HCT116 (cell line): Measurements from ENCODE around the gene IFI16. TPM values are rescaled to one million over a fixed set of nuclear protein-coding genes. Genes with fewer than 3 reads are reported as not detected.
"Not testable (repeated sequence)": the region's sequence is repeated elsewhere in the genome, so short reads cannot be mapped to it uniquely, and the experiment has no call there.

Experiments used
- ATAC-seq: fragments of 200-7000 bp; cut with Tn5 transposase; 2 replicates; pipeline ENCODE4 v1.9.1; 2020; ENCODE audit warnings: mild to moderate bottlenecking, moderate library complexity
- BruUV-seq: library from RNA; stranded (reverse); fragments of 400-500 nt; replicated peaks from 2 replicates; lab custom pipeline; 2021; lab: Mats Ljungman, UMichigan
- CTCF ChIA-PET: fragments of 300-600 bp; sonication (Branson Sonifier 250); formaldehyde crosslinking; loops from one replicate; lab custom pipeline; 2021; ENCODE audit warnings: antibody characterized with exemption; lab: Charles Lee
- POLR2A ChIA-PET: fragments of 300-600, 350-600 bp; sonication (Branson Sonifier 250); formaldehyde crosslinking; loops from one replicate; lab custom pipeline; 2021; ENCODE audit warnings: antibody characterized with exemption; lab: Charles Lee
- RAD21 ChIA-PET, 2 experiments: fragments of 300-600 bp; sonication (Branson Sonifier 250); formaldehyde crosslinking; loops; one replicate each; lab custom pipeline; 2023; ENCODE audit warnings: low total read pairs in 2 of 2; ENCODE audit not compliant: uncharacterized antibody in 2 of 2, unreplicated experiment in 2 of 2, low non-redundant PET in 1 of 2; lab: Charles Lee
- DNase-seq: peaks from one replicate; pipeline ENCODE4 v3.0.0-alpha.2; 2010; ENCODE audit warnings: low read depth, low spot score
- H2AFZ ChIP-seq: fragments of 200-600 bp; shearing (Covaris generic), sonication (generic); 2 replicates; pipeline ENCODE4 v1.6.1; 2017; ENCODE audit warnings: low read depth, mixed run types, mixed read lengths, antibody characterized with exemption, low read length; ENCODE audit not compliant: poor library complexity, severe bottlenecking
- H3K27ac ChIP-seq: 2 replicates; pipeline ENCODE4 v1.5.1; 2012; ENCODE audit warnings: low read depth, low read length
- H3K27me3 ChIP-seq: fragments of 200-600 bp; sonication (generic); 2 replicates; pipeline ENCODE4 v1.6.1; 2016; ENCODE audit warnings: mixed run types, low read length, mixed read lengths; ENCODE audit not compliant: insufficient read depth
- H3K36me3 ChIP-seq, 2 experiments: fragments of 200-500 bp in 1 of 2; fragments of 200-600 bp in 1 of 2; sonication (Bioruptor generic) in 1 of 2; sonication (generic) in 1 of 2; 2 replicates each; pipeline versions ENCODE4 v1.5.1 to v1.6.1; 2014 to 2016; ENCODE audit warnings: low read length in 2 of 2, inconsistent platforms in 1 of 2, mixed read lengths in 1 of 2, mixed run types in 1 of 2; ENCODE audit not compliant: insufficient read depth in 2 of 2, control insufficient read depth in 1 of 2
- H3K4me1 ChIP-seq, 2 experiments: fragments of 200-600 bp in 1 of 2; sonication (generic) in 1 of 2; 2 replicates each; pipeline versions ENCODE4 v1.5.1 to v1.6.1; 2012 to 2017; ENCODE audit warnings: low read length in 2 of 2, inconsistent platforms in 1 of 2, mild to moderate bottlenecking in 1 of 2, mixed read lengths in 1 of 2, mixed run types in 1 of 2, moderate library complexity in 1 of 2; ENCODE audit not compliant: insufficient read depth in 2 of 2, control insufficient read depth in 1 of 2
- H3K4me2 ChIP-seq: fragments of 200-600 bp; sonication (generic); 2 replicates; pipeline ENCODE4 v1.6.1; 2017; ENCODE audit warnings: mixed run types, low read length, mixed read lengths
- H3K4me3 ChIP-seq, 2 experiments: fragments of 200-600 bp in 1 of 2; sonication (generic) in 1 of 2; replicated peaks in 1 of 2; 2 replicates each; pipeline ENCODE4 v1.5.1; 2011 to 2016; ENCODE audit warnings: low read length in 2 of 2, control low read depth in 1 of 2, low read depth in 1 of 2, mild to moderate bottlenecking in 1 of 2, mixed read lengths in 1 of 2, mixed run types in 1 of 2
- H3K79me2 ChIP-seq: fragments of 200-600 bp; sonication (generic); 2 replicates; pipeline ENCODE4 v1.6.1; 2017; ENCODE audit warnings: mild to moderate bottlenecking, mixed run types, low read length, moderate library complexity, mixed read lengths; ENCODE audit not compliant: insufficient read depth
- H3K9ac ChIP-seq: fragments of 200-600 bp; sonication (generic); 2 replicates; pipeline ENCODE4 v1.6.1; 2016; ENCODE audit warnings: low read length, mixed read lengths
- H3K9me2 ChIP-seq: fragments of 200-600 bp; sonication (generic), shearing (Covaris generic); 2 replicates; pipeline ENCODE4 v1.6.1; 2017; ENCODE audit warnings: mixed run types, mild to moderate bottlenecking, moderate library complexity; ENCODE audit not compliant: insufficient read depth
- H3K9me3 ChIP-seq, 2 experiments: fragments of 200-500 bp in 1 of 2; fragments of 200-600 bp in 1 of 2; sonication (Bioruptor generic) in 1 of 2; sonication (generic) in 1 of 2; 2 replicates each; pipeline ENCODE4 v1.6.1; 2014 to 2017; ENCODE audit warnings: low read length in 2 of 2, mixed read lengths in 2 of 2, inconsistent platforms in 1 of 2, low read depth in 1 of 2, mild to moderate bottlenecking in 1 of 2, mixed run types in 1 of 2, moderate library complexity in 1 of 2; ENCODE audit not compliant: control insufficient read depth in 1 of 2, insufficient read depth in 1 of 2
- H4K20me1 ChIP-seq: fragments of 200-600 bp; sonication (generic), shearing (Covaris generic); 2 replicates; pipeline ENCODE4 v1.6.1; 2017; ENCODE audit warnings: mixed run types, mild to moderate bottlenecking, moderate library complexity; ENCODE audit not compliant: insufficient read depth
- ATF3 ChIP-seq: IDR thresholded peaks from 2 replicates; pipeline ENCODE4 v1.6.1; 2012
- EGR1 ChIP-seq: IDR thresholded peaks from 2 replicates; pipeline ENCODE4 v1.6.1; 2012; ENCODE audit warnings: low read depth
- ELF1 ChIP-seq: IDR thresholded peaks from 2 replicates; pipeline ENCODE4 v1.6.1; 2012; ENCODE audit warnings: low read depth, borderline replicate concordance
- EZH2 ChIP-seq: fragments of 200-600 bp; sonication (generic); IDR thresholded peaks from 2 replicates; pipeline ENCODE4 v1.6.1; 2017; ENCODE audit warnings: antibody characterized with exemption, mixed run types
- MAX ChIP-seq: IDR thresholded peaks from 2 replicates; pipeline ENCODE4 v1.6.1; 2012
- SRF ChIP-seq: IDR thresholded peaks from 2 replicates; pipeline ENCODE4 v1.6.1; 2012; ENCODE audit warnings: low read depth
- intact Hi-C: fragments of 100-400 bp; cut with micrococcal nuclease; formaldehyde crosslinking; loops from 2 replicates; pipeline ENCODE4 v1.10.0; 2022
- total RNA-seq: library from RNA; stranded (reverse); gene quantifications from one replicate; pipeline ENCODE4 v1.2.1, GENCODE V29; 2021; ENCODE audit not compliant: unreplicated experiment

IFI16 gene
- total RNA-seq, 1 experiment from 2014 or later = 1.6 TPM

- Histone ChIP-seq H3K4me3 (no peak overlapping the region), H3K9ac (no peak overlapping the region), H3K9me2 (no peaks in the 10 kb centered on the region), H3K79me2 (no peaks in the 10 kb centered on the region), H3K4me2 (no peak overlapping the region), H3K9me3 (no peaks in the 10 kb centered on the region), H3K27ac (no peak overlapping the region), H3K36me3 (no peaks in the 10 kb centered on the region), H3K4me1 (peaks cover 2 to 3% of the 10 kb centered on the region in 2 experiments), H2AFZ (no peak overlapping the region), H4K20me1 (no peaks in the 10 kb centered on the region), H3K27me3 (peaks cover 7% of the 10 kb centered on the region; the same call in 1 of the 2 replicates)
- CTCF ChIA-PET = no interaction called here
- POLR2A ChIA-PET = no interaction called here
- ATAC-seq = no peak
- DNase-seq = no peak
- TF ChIP-seq ATF3 (no peak), MAX (no peak), EGR1 (no peak), ELF1 (no peak), SRF (no peak), EZH2 (no peak)
- no TSS peak for BruUV-seq
- RAD21 ChIA-PET = no interaction called here
- intact Hi-C loops = no loop called here
Observed at GRCh38 chr1:159005676-159006075, 4.0 kb upstream of the IFI16 start.

DNA sequence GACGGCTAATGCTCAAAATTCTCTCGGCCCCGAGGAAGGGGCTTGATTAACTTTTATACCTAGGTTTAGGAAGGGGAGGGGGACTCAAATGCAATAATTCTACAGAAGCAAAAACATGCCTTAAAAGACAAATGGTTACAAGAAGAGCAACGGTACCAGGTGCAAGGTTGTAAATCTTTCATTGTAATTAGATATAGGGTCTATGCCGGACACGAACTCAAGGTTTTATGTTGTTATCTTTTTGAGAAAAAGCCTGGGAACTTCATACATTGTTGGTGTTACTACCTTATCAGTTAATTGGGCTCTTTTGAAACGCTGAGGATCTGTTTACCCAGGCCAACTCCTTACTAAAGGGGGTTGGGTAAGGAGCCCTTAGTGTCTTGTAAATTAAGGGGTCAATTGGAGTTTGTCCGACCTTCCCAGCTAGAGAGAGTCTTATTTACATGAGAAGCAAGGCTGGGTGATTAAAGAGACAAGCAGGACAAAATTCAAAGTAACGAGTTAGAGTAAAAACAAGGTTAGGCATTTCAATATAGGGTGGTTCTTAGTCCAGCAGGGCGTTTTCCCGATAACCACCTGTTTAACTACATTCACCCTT lies 3.4 kb upstream of the IFI16 start:
- H3K9ac ChIP-seq, H3K4me2 ChIP-seq, H3K27me3 ChIP-seq, H2AFZ ChIP-seq, H3K4me1 ChIP-seq, H4K20me1 ChIP-seq, H3K9me2 ChIP-seq, BruUV-seq, H3K9me3 ChIP-seq, H3K79me2 ChIP-seq, H3K27ac ChIP-seq, H3K36me3 ChIP-seq, H3K4me3 ChIP-seq, RAD21 ChIA-PET, CTCF ChIA-PET, POLR2A ChIA-PET, intact Hi-C loops, ATAC-seq, DNase-seq: not testable (repeated sequence)
